A549 (cell line): ENCODE results near the gene NDUFB11. TPM values are rescaled to one million over a fixed set of nuclear protein-coding genes. Genes with fewer than 3 reads are reported as not detected.
"Not testable (repeated sequence)": the region's sequence is repeated elsewhere in the genome, so short reads cannot be mapped to it uniquely, and the experiment has no call there.

Experiments used
- ATAC-seq, 2 experiments: fragments of 200-7000 bp in 1 of 2; fragments of >200 bp in 1 of 2; cut with Nextera tagmentation in 1 of 2; cut with Tn5 transposase in 1 of 2; 3 replicates each; pipeline versions ENCODE4 v1.8.0 to v1.9.1; 2018 to 2020; ENCODE audit warnings: mild to moderate bottlenecking in 1 of 2, moderate library complexity in 1 of 2
- CTCF ChIA-PET: fragments of 300-600 bp; sonication (Branson Sonifier 250); formaldehyde crosslinking; extraction: SDS; loops from one replicate; lab custom pipeline; 2021; ENCODE audit warnings: antibody characterized with exemption, inconsistent platforms; lab: Yijun Ruan, JAX
- POLR2A ChIA-PET: fragments of 350-600 bp; formaldehyde crosslinking; extraction: SDS; loops from one replicate; lab custom pipeline; 2021; ENCODE audit warnings: antibody characterized with exemption, inconsistent platforms; lab: Yijun Ruan, JAX
- DNase-seq, 2 experiments: peaks; one replicate each; pipeline versions ENCODE4 v3.0.0 to v3.0.0-alpha.2; 2011 to 2016; ENCODE audit warnings: low read depth in 1 of 2, low spot score in 1 of 2
- FAIRE-seq: peaks from 2 replicates; lab custom pipeline; 2011; peaks lifted over from hg19 to GRCh38; lab: Jason Lieb, UNC
- H3K27ac ChIP-seq, 2 experiments: fragments of >200 bp; sonication (Bioruptor Twin); formaldehyde crosslinking; 3 replicates each; pipeline ENCODE4 v1.5.1; 2016 to 2017
- H3K4me1 ChIP-seq: fragments of >200 bp; sonication (Bioruptor Twin); formaldehyde crosslinking; 3 replicates; pipeline ENCODE4 v1.6.1; 2016
- H3K4me2 ChIP-seq: fragments of >200 bp; sonication (Bioruptor Twin); formaldehyde crosslinking; 3 replicates; pipeline ENCODE4 v1.6.1; 2016
- H3K4me3 ChIP-seq: fragments of >200 bp; sonication (Bioruptor Twin); formaldehyde crosslinking; 3 replicates; pipeline ENCODE4 v1.5.1; 2016
- H3K9me3 ChIP-seq: fragments of >200 bp; sonication (Bioruptor Twin); formaldehyde crosslinking; 3 replicates; pipeline ENCODE4 v1.6.1; 2016
- ATOH8 ChIP-seq: fragments of 250-450 bp; sonication (Bioruptor Pico); IDR thresholded peaks from 2 replicates; pipeline ENCODE4 v1.5.0; 2020; ENCODE audit warnings: low read depth, mild to moderate bottlenecking, moderate library complexity
- CBX8 ChIP-seq: fragments of 200-600 bp; sonication (generic); IDR thresholded peaks from 2 replicates; pipeline ENCODE4 v1.6.1; 2016
- CHD2 ChIP-seq: fragments of 150-350 bp; IDR thresholded peaks from 2 replicates; pipeline ENCODE4 v1.6.1; 2014; ENCODE audit warnings: low read length; ENCODE audit not compliant: partially characterized antibody
- E2F6 ChIP-seq: IDR thresholded peaks from 2 replicates; pipeline ENCODE4 v1.6.1; 2012; ENCODE audit warnings: low read depth, borderline replicate concordance
- EHF ChIP-seq: fragments of 250-450 bp; sonication (Bioruptor Pico); IDR thresholded peaks from 2 replicates; pipeline ENCODE4 v1.5.0; 2020; ENCODE audit warnings: mild to moderate bottlenecking
- ELK1 ChIP-seq: fragments of 150-350 bp; IDR thresholded peaks from 2 replicates; pipeline ENCODE4 v1.6.1; 2014; ENCODE audit warnings: low read depth, mild to moderate bottlenecking, low read length
- EP300 ChIP-seq, 2 experiments: fragments of >200 bp; sonication (Bioruptor Twin); formaldehyde crosslinking; IDR thresholded peaks; 2 replicates in 1 of 2; 3 replicates in 1 of 2; pipeline ENCODE4 v1.6.1; 2016 to 2017
- FOSB ChIP-seq: fragments of 250-450 bp; sonication (Bioruptor Pico); IDR thresholded peaks from 2 replicates; pipeline ENCODE4 v1.5.0; 2020; ENCODE audit warnings: mild to moderate bottlenecking, moderate library complexity
- FOXS1 ChIP-seq: fragments of 250-450 bp; sonication (Bioruptor Pico); IDR thresholded peaks from 2 replicates; pipeline ENCODE4 v1.5.0; 2020; ENCODE audit warnings: mild to moderate bottlenecking, moderate library complexity
- HEYL ChIP-seq: fragments of 250-450 bp; sonication (Bioruptor Pico); IDR thresholded peaks from 2 replicates; pipeline ENCODE4 v1.8.0; 2021; ENCODE audit warnings: mild to moderate bottlenecking, moderate library complexity
- KDM5A ChIP-seq: fragments of 200-600 bp; sonication (generic); IDR thresholded peaks from 2 replicates; pipeline ENCODE4 v1.6.1; 2016; ENCODE audit warnings: antibody characterized with exemption, mild to moderate bottlenecking
- MAX ChIP-seq: IDR thresholded peaks from 2 replicates; pipeline ENCODE4 v1.6.1; 2012
- MYC ChIP-seq: IDR thresholded peaks from 2 replicates; pipeline ENCODE4 v1.6.1; 2012; ENCODE audit warnings: mild to moderate bottlenecking, inconsistent platforms, low read length, improper control_type of control experiment, borderline replicate concordance
- NPAS2 ChIP-seq: fragments of 250-450 bp; sonication (Bioruptor Pico); IDR thresholded peaks from 2 replicates; pipeline ENCODE4 v1.8.0; 2022; ENCODE audit warnings: mild to moderate bottlenecking, moderate library complexity, borderline replicate concordance
- RARB ChIP-seq: fragments of 250-450 bp; sonication (Bioruptor Pico); IDR thresholded peaks from 2 replicates; pipeline ENCODE4 v1.8.0; 2021; ENCODE audit warnings: mild to moderate bottlenecking, moderate library complexity
- RNF2 ChIP-seq: fragments of 200-600 bp; sonication (generic); IDR thresholded peaks from 2 replicates; pipeline ENCODE4 v1.6.1; 2016; ENCODE audit warnings: low read depth, mild to moderate bottlenecking, antibody characterized with exemption, moderate library complexity, borderline replicate concordance
- SMC3 ChIP-seq: fragments of >200 bp; sonication (Bioruptor Twin); formaldehyde crosslinking; IDR thresholded peaks from 3 replicates; pipeline ENCODE4 v1.6.1; 2018; ENCODE audit warnings: inconsistent platforms
- SREBF2 ChIP-seq: fragments of 450-650 bp; IDR thresholded peaks from 2 replicates; pipeline ENCODE4 v1.6.1; 2014; ENCODE audit warnings: mild to moderate bottlenecking, moderate library complexity
- TFCP2L1 ChIP-seq: fragments of 250-450 bp; sonication (Bioruptor Pico); IDR thresholded peaks from 2 replicates; pipeline ENCODE4 v1.5.0; 2021; ENCODE audit warnings: mild to moderate bottlenecking
- TP53 ChIP-seq: fragments of 250-450 bp; sonication (Bioruptor Pico); IDR thresholded peaks from 2 replicates; pipeline ENCODE4 v1.5.0; 2021; ENCODE audit warnings: mild to moderate bottlenecking, moderate library complexity
- WGBS: methylation state at CpG from one replicate; pipeline ENCODE4 v1.1.6; 2017; ENCODE audit errors: missing lambda C conversion rate; 5-methylcytosine and 5-hydroxymethylcytosine counted together
- polyA plus RNA-seq, 4 experiments: library from polyadenylated mRNA; depleted of rRNA in 3 of 4; stranded (reverse); fragments of >200 nt; fragmentation: RNase III in 1 of 4; extraction: RNeasy Plus Mini Kit Qiagen cat#74134 plus additional on column Dnase treatment in 1 of 4; gene quantifications; 2 replicates in 3 of 4; 3 replicates in 1 of 4; pipeline ENCODE4 v1.2.3, GENCODE V29; 2011 to 2017
- TF ChIP-seq, protein P1 (sequence below): IDR thresholded peaks from 2 replicates; pipeline ENCODE4 v1.6.1; 2012
- TF ChIP-seq, protein P2 (sequence below): fragments of 250-450 bp; sonication (Bioruptor Pico); IDR thresholded peaks from 2 replicates; pipeline ENCODE4 v1.5.0; 2021; ENCODE audit warnings: mild to moderate bottlenecking, moderate library complexity, borderline replicate concordance

The NDUFB11 gene
- polyA plus RNA-seq, 2 of the 4 experiments (the other 2 are of a cell fraction) = 84.5 to 147 TPM

GRCh38 chrX:47129157-47129898 is 15.2 kb downstream of the NDUFB11 start (continued):
- TF ChIP-seq ATOH8 = no peak
- TF ChIP-seq, protein P1, sequence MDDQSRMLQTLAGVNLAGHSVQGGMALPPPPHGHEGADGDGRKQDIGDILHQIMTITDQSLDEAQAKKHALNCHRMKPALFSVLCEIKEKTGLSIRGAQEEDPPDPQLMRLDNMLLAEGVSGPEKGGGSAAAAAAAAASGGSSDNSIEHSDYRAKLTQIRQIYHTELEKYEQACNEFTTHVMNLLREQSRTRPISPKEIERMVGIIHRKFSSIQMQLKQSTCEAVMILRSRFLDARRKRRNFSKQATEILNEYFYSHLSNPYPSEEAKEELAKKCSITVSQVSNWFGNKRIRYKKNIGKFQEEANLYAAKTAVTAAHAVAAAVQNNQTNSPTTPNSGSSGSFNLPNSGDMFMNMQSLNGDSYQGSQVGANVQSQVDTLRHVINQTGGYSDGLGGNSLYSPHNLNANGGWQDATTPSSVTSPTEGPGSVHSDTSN = peak; percentile 99
- TF ChIP-seq E2F6 = 0 out of 2 replicates have a peak, but pooled peaks have one; percentile 27
- TF ChIP-seq FOXS1 (CRISPR knock-in tag) = no peak
- TF ChIP-seq, all 56 proteins: peak for 7

DNA sequence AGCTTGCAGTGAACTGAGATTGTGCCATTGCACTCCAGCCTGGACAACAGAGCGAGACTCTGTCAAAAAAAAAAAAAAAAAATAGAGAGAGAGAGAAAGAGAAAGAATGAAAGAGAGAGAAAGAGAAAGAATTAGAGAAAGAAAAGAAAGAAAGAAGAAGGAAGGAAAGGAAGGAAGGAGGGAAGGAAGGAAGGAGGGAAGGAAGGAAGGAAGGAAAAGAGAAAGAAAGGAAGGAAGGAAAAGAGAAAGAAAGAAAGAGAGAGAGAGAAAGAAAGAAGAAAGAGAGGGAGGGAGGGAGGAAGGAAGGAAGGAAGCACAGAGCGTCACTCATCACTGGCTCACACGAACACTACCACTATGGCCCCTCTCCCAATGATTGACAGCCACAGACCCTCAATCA is 20.0 kb downstream of the NDUFB11 start:
- H3K4me2 ChIP-seq, H3K4me1 ChIP-seq, FAIRE-seq, H3K4me3 ChIP-seq, H3K27ac ChIP-seq, ATAC-seq, DNase-seq, POLR2A ChIA-PET, H3K9me3 ChIP-seq: not testable (repeated sequence)
- CTCF ChIA-PET = interaction anchor here (0.6 kb wide), 1 partner anchor 286 kb away, joined by 4 read pairs; no protein-coding TSS in a partner anchor
- 91% methylated on average over 2 of the region's 3 CpGs for WGBS

- DNase-seq, POLR2A ChIA-PET, H3K4me3 ChIP-seq, H3K9me3 ChIP-seq, CTCF ChIA-PET, FAIRE-seq, H3K4me1 ChIP-seq, H3K4me2 ChIP-seq, ATAC-seq, H3K27ac ChIP-seq: not testable (repeated sequence)
- WGBS = 67% methylated on average over 7 of the region's 7 CpGs
Observed at GRCh38 chrX:47116551-47117110, 27.9 kb downstream of the NDUFB11 start.

DNA sequence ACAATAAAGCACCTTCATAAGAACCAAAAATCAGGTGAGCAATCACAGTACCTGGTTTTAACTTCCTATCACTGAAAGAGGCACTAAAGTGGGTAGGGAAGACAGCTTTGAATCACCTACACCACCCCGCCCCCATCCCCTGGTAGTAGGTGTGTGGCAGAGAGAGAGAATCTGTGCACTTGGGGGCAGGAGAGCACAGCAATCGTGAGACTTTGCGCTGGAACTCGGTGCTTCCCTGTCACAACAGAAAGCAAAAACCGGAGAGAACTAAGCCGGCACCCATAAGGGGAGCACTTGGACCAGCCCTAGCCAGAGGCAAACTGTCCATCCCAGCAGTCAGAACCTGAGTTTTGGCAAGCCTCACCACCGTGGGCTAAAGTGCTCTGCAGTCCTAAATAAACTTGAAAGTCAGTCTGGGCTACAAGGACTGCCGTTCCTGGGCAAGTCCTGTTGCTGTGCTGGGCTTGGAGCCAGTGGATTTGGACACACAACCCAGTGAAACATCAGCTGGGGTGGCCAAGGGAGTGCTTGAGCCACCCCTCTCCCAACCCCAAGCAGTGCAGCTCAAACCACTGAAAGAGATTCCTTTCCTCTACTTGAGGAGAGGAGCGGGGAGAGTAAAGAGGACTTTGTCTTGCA is 32.1 kb downstream of the NDUFB11 start:
- FAIRE-seq (no peak), DNase-seq (no peak), ATAC-seq (peak in 1 of 2 experiments; percentile 33; a peak in 1 of 6 replicates)
- TF ChIP-seq MYC = no peak
- no peak for TF ChIP-seq KDM5A
- no peak for TF ChIP-seq RNF2
- TF ChIP-seq RARB (CRISPR knock-in tag) = no peak
- no peak for TF ChIP-seq EHF
- no peak for TF ChIP-seq ELK1
- TF ChIP-seq HEYL = no peak
- TF ChIP-seq NPAS2 (CRISPR knock-in tag) = no peak
- no peak for TF ChIP-seq TP53 (CRISPR knock-in tag)
- TF ChIP-seq MAX = no peak
- no peak for TF ChIP-seq SREBF2
- TF ChIP-seq FOSB (CRISPR knock-in tag) = no peak
- no peak for TF ChIP-seq SMC3
- no peak for TF ChIP-seq EP300 (IDR thresholded peaks at IDR 0.05)
- no peak for TF ChIP-seq CHD2
- no peak for TF ChIP-seq CBX8
- TF ChIP-seq, protein P2, sequence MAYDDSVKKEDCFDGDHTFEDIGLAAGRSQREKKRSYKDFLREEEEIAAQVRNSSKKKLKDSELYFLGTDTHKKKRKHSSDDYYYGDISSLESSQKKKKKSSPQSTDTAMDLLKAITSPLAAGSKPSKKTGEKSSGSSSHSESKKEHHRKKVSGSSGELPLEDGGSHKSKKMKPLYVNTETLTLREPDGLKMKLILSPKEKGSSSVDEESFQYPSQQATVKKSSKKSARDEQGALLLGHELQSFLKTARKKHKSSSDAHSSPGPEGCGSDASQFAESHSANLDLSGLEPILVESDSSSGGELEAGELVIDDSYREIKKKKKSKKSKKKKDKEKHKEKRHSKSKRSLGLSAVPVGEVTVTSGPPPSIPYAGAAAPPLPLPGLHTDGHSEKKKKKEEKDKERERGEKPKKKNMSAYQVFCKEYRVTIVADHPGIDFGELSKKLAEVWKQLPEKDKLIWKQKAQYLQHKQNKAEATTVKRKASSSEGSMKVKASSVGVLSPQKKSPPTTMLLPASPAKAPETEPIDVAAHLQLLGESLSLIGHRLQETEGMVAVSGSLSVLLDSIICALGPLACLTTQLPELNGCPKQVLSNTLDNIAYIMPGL (CRISPR knock-in tag) = no peak
- no peak for TF ChIP-seq TFCP2L1 (CRISPR knock-in tag)
- ChIA-PET POLR2A (interaction anchor here (0.9 kb wide), 1 partner anchor 17 kb away, joined by 3 read pairs; no protein-coding TSS in a partner anchor), CTCF (interaction anchor here (0.7 to 1.1 kb wide), 2 partner anchors 10 to 19 kb away, joined by 3 read pairs; no protein-coding TSS in a partner anchor)
- Histone ChIP-seq H3K9me3 (no peaks in the 10 kb centered on the region), H3K27ac (no peak overlapping the region), H3K4me2 (no peak overlapping the region), H3K4me1 (no peaks in the 10 kb centered on the region), H3K4me3 (no peak overlapping the region)
- 71% methylated on average over 7 of the region's 9 CpGs for WGBS
